Endothelial cell of umbilical vein (primary cell): ENCODE data around the gene LRRIQ1.

ENCODE experiments used
- EZH2 ChIP-seq: IDR thresholded peaks from 2 replicates; pipeline ENCODE4 v1.6.1; 2012; ENCODE audit warnings: borderline replicate concordance, low read depth, mild to moderate bottlenecking, moderate library complexity, low read length, inconsistent platforms; ENCODE audit not compliant: severe bottlenecking
- MYC ChIP-seq: IDR thresholded peaks from one replicate; pipeline ENCODE4 v1.6.1; 2011; ENCODE audit warnings: mild to moderate bottlenecking, low read depth, low read length
- POLR2A ChIP-seq: IDR thresholded peaks from 2 replicates; pipeline ENCODE4 v1.6.1; 2012; ENCODE audit warnings: low read depth, mild to moderate bottlenecking, control low read depth, low read length
- TF ChIP-seq, protein P1 (sequence below), 2 donors: IDR thresholded peaks; 1 replicate in 1 of 2; 2 replicates in 1 of 2; pipeline ENCODE4 v1.5.1; 2011; ENCODE audit warnings: low read length in 2 of 2, mild to moderate bottlenecking in 2 of 2, moderate library complexity in 2 of 2, control low read depth in 1 of 2, inconsistent platforms in 1 of 2, low read depth in 1 of 2; ENCODE audit not compliant: insufficient read depth in 1 of 2; ENCODE audit errors: extremely low read depth in 1 of 2
- TF ChIP-seq, protein P2 (sequence below): IDR thresholded peaks from 2 replicates; pipeline ENCODE4 v1.6.1; 2011; ENCODE audit not compliant: insufficient read depth, insufficient read length

DNA sequence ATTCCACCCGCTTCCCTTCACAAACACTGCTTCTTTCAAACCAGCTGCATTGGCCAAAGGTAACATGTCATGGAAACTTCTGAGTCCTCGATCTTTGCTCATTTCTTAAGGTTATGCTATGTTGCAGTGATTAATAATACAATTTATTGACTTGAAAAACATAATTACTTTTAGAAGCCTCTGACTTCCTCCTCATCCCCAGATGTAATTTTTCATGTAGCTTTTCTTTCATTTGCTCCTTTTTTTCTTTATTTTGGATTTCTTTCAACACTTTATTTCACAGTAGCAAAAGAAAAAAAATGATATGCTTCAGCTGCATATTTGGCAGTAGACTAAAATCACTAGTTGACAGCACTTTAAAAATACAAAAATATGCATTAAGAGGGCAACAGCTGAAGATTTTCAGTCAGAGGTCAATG lies 116.2 kb downstream of the LRRIQ1 start:
- TF ChIP-seq, protein P1, sequence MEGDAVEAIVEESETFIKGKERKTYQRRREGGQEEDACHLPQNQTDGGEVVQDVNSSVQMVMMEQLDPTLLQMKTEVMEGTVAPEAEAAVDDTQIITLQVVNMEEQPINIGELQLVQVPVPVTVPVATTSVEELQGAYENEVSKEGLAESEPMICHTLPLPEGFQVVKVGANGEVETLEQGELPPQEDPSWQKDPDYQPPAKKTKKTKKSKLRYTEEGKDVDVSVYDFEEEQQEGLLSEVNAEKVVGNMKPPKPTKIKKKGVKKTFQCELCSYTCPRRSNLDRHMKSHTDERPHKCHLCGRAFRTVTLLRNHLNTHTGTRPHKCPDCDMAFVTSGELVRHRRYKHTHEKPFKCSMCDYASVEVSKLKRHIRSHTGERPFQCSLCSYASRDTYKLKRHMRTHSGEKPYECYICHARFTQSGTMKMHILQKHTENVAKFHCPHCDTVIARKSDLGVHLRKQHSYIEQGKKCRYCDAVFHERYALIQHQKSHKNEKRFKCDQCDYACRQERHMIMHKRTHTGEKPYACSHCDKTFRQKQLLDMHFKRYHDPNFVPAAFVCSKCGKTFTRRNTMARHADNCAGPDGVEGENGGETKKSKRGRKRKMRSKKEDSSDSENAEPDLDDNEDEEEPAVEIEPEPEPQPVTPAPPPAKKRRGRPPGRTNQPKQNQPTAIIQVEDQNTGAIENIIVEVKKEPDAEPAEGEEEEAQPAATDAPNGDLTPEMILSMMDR (IDR thresholded peaks at IDR 0.05; ENCODE audit: extremely low read depth in 1 of 2, insufficient read depth in 1 of 2, low read depth in 1 of 2, low read length in 2 of 2) = no peak
- TF ChIP-seq POLR2A (no peak), EZH2 (no peak), MYC (no peak)
- TF ChIP-seq, protein P2, sequence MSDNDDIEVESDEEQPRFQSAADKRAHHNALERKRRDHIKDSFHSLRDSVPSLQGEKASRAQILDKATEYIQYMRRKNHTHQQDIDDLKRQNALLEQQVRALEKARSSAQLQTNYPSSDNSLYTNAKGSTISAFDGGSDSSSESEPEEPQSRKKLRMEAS = no peak
